RWPE1 (cell line): Measurements from ENCODE around the gene MARCHF2.
A peak's percentile ranks its signal among the peaks of the same experiment; 100 is the strongest.

Experiments
- CTCF ChIA-PET: fragments of 350-600 bp; sonication (Branson Sonifier 250); formaldehyde crosslinking; extraction: SDS; loops from one replicate; lab custom pipeline; 2021; lab: Yijun Ruan, JAX
- POLR2A ChIA-PET: fragments of 400-600 bp; formaldehyde crosslinking; extraction: SDS; loops from one replicate; lab custom pipeline; 2020; ENCODE audit warnings: antibody characterized with exemption; ENCODE audit not compliant: low non-redundant PET; lab: Yijun Ruan, JAX
- DNase-seq: peaks from one replicate; pipeline ENCODE4 v3.0.0; 2012; ENCODE audit warnings: low spot score
- H3K27ac ChIP-seq: fragments of 450-650 bp; 2 replicates; pipeline ENCODE4 v1.5.1; 2017
- TF ChIP-seq, protein P1 (sequence below): fragments of 450-650 bp; conservative IDR thresholded peaks from 2 replicates; pipeline ENCODE4 v1.5.1; 2017; ENCODE audit warnings: low read depth, mild to moderate bottlenecking

The MARCHF2 gene

DNA sequence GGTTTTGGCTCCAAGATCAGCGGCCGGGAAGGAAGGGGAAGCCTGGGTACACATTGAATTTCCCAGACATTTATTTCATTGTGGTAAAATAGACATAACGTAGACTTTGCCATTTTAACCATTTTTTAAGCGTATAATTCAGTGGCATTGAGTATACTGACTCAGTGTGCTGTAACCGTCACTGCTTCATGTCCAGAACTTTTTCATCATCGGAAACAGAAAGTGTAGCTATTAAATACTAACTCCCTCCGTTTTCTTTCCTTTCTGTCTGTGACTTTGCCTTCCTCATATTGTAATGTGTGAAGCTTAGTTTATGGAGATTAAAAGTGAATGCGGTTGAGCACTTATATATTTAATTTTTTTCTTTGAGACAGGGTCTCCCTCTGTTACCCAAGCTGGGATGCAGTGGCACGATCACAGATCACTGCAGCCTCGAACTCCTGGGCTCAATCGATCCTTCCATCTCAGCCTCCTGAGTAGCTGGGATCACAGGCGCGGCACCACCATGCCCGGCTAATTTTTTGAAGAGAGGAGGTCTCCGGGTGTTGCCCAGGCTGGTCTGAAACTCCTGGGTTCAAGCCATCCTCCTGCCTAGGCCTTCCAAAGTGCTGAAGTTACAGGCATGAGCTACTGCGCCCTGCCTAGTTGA, 33.1 kb downstream of the MARCHF2 start:
- ChIA-PET CTCF (interaction anchor here (0.6 to 1.0 kb wide), 3 partner anchors 35 to 1311 kb away, joined by 3 to 7 read pairs (median 5); no protein-coding TSS in a partner anchor), POLR2A (interaction anchor here (0.9 kb wide), 1 partner anchor 22 kb away, joined by 3 read pairs; no protein-coding TSS in a partner anchor)
- TF ChIP-seq, protein P1, sequence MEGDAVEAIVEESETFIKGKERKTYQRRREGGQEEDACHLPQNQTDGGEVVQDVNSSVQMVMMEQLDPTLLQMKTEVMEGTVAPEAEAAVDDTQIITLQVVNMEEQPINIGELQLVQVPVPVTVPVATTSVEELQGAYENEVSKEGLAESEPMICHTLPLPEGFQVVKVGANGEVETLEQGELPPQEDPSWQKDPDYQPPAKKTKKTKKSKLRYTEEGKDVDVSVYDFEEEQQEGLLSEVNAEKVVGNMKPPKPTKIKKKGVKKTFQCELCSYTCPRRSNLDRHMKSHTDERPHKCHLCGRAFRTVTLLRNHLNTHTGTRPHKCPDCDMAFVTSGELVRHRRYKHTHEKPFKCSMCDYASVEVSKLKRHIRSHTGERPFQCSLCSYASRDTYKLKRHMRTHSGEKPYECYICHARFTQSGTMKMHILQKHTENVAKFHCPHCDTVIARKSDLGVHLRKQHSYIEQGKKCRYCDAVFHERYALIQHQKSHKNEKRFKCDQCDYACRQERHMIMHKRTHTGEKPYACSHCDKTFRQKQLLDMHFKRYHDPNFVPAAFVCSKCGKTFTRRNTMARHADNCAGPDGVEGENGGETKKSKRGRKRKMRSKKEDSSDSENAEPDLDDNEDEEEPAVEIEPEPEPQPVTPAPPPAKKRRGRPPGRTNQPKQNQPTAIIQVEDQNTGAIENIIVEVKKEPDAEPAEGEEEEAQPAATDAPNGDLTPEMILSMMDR = no peak
- no peak for DNase-seq
- H3K27ac ChIP-seq = peak overlapping the region; percentile 83

DNA sequence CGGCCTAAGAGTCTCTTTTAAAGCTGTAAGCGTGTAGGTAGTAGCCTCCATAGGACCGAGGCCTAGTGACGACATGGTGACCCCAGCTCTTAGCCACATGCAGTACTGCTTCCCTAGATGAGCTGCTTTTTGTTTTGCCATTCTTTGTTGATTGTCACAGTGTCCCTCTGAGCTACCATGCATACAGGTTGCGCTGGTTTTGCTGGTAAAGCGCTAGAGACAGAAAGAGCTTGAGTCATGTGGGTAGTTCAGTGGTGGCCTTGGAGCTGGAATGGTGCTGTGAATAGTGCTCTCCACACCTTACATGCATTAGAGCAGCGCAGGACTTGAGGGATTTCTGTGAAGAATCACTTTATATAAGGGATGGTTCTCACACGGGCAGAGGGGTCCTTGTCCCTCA, 36.7 kb downstream of the MARCHF2 start:
- TF ChIP-seq, protein P1 = no peak
- ChIA-PET POLR2A (no interaction called here), CTCF (no interaction called here)
- no peak overlapping the region for H3K27ac ChIP-seq
- DNase-seq = no peak

DNA sequence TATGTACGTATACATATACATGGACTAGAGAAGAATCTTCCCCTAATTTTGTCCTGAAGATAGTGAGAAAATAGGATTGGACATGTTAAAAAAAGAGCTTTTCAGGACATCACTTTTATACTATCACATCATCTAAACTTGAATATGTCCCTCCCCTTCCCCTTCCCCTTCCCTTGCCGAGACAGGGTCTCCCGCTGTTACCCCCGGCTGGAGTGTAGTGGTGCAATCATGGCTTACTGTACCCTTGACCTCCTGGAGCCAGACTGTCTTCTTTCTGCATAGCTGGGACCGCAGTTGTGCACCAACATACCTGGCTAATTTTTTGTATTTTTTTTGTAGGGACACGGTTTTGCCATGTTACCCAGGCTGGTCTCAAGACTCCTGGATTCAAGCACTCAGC, 38.3 kb downstream of the MARCHF2 start:
- ChIA-PET POLR2A (no interaction called here), CTCF (interaction anchor here (1.2 kb wide), 1 partner anchor 103 kb away, joined by 3 read pairs; no protein-coding TSS in a partner anchor)
- H3K27ac ChIP-seq = peak overlapping the region; percentile 61

GRCh38 chr19:8451885-8452284, 38.8 kb downstream of the MARCHF2 start:
- ChIA-PET CTCF (interaction anchor here (1.1 to 1.2 kb wide), 2 partner anchors 54 to 104 kb away, joined by 3 read pairs; no protein-coding TSS in a partner anchor), POLR2A (no interaction called here)
- DNase-seq = peak; percentile 78
- peak overlapping the region; percentile 61 for H3K27ac ChIP-seq
- TF ChIP-seq, protein P1 = no peak

More for the DNA sequence above, 38.3 kb downstream of the MARCHF2 start:
- DNase-seq = no peak
- TF ChIP-seq, protein P1 = no peak

DNA sequence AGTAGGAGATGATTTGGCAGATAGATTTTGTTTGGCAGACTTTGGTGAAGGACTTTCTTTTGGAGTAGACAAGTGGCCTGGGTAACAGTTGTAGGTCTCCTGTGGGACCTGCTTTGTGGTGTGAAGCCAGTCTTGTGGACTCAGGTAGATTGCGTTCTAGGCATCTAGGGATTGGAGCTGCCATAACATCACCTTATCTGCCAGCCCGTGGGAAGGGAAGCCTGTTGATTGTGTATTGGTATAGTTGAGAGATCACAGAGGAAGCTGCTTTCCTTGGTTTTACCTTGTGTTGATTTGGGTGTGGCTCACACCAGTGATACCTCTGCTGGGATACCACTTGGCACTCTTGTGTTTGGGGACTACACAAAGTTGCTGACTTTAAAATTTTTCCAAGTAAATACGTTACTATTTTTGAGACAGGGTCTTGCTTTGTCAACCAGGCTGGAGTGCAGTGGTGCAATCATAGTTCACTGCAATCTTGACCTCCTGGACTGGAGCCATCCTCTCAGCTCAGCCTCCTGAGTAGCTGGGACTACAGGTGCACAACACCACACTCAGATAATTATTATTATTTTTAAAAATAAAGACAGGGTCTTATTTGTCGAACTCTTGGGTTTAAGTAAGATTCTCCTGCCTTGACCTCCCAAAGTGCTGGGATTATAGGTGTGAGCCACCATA, 39.5 kb downstream of the MARCHF2 start:
- DNase-seq = no peak
- CTCF ChIA-PET = interaction anchor here (1.1 to 1.2 kb wide), 2 partner anchors 53 to 105 kb away, joined by 3 read pairs; no protein-coding TSS in a partner anchor
- H3K27ac ChIP-seq = no peak overlapping the region
- POLR2A ChIA-PET = no interaction called here
- TF ChIP-seq, protein P1 = no peak

DNA sequence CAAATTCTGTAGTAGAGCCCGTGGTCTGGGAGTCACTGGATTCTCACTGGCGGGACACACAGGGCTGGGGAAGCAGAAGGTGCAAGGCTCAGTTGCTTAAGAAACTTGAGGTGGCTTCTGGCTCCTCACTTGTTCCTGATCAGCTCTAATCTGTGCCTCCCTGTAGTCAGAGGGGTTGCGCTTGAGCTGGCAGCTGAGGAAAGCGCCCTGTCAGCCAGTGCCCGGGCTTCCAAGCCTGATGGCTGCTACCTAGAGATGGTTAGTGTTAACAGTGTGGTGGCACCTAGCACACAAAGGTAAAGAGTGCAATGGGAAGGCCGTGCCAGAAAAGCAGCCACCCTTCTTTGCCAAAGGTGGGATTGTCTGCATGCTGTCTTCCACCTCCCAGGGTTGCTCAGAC, 40.5 kb downstream of the MARCHF2 start:
- POLR2A ChIA-PET = no interaction called here
- no peak overlapping the region for H3K27ac ChIP-seq
- TF ChIP-seq, protein P1 = no peak
- CTCF ChIA-PET = no interaction called here
- no peak for DNase-seq
